Panc1 (cell line): Measurements from ENCODE around the gene MAPKBP1. TPM values are rescaled to one million over a fixed set of nuclear protein-coding genes. Genes with fewer than 3 reads are reported as not detected.

Source experiments
- ATAC-seq: fragments of 200-7000 bp; cut with Tn5 transposase; 2 replicates; pipeline ENCODE4 v1.9.1; 2020; ENCODE audit warnings: mild to moderate bottlenecking, moderate library complexity
- BruUV-seq: library from RNA; stranded (reverse); fragments of 400-500 nt; replicated peaks from 2 replicates; lab custom pipeline; 2021; lab: Mats Ljungman, UMichigan
- CTCF ChIA-PET: fragments of 300-600 bp; sonication (Branson Sonifier 250); formaldehyde crosslinking; loops from one replicate; lab custom pipeline; 2022; ENCODE audit warnings: antibody characterized with exemption; lab: Charles Lee
- POLR2A ChIA-PET: fragments of 300-600 bp; sonication (Branson Sonifier 250); formaldehyde crosslinking; loops from one replicate; lab custom pipeline; 2022; ENCODE audit warnings: antibody characterized with exemption; lab: Charles Lee
- DNase-seq: peaks from one replicate; pipeline ENCODE4 v3.0.0-alpha.2; 2010; ENCODE audit warnings: low read depth, low spot score
- H3K27ac ChIP-seq: 2 replicates; pipeline ENCODE4 v1.5.1; 2011; ENCODE audit warnings: mild to moderate bottlenecking, low read length, inconsistent platforms
- H3K27me3 ChIP-seq: fragments of 200-500 bp; sonication (Bioruptor generic); 2 replicates; pipeline ENCODE4 v1.6.0; 2014; ENCODE audit warnings: low read length, inconsistent platforms; ENCODE audit not compliant: control insufficient read depth, insufficient read depth
- H3K36me3 ChIP-seq: fragments of 200-500 bp; sonication (Bioruptor generic); 2 replicates; pipeline ENCODE4 v1.5.1; 2014; ENCODE audit warnings: inconsistent platforms, mild to moderate bottlenecking, low read length, moderate library complexity; ENCODE audit not compliant: control insufficient read depth, insufficient read depth
- H3K4me1 ChIP-seq: 2 replicates; pipeline ENCODE4 v1.5.1; 2011; ENCODE audit warnings: inconsistent platforms, mild to moderate bottlenecking, low read length, moderate library complexity; ENCODE audit not compliant: control insufficient read depth, insufficient read depth
- H3K4me3 ChIP-seq, 2 experiments: 2 replicates each; pipeline ENCODE4 v1.5.1; 2011 to 2012; ENCODE audit warnings: low read depth in 2 of 2, low read length in 2 of 2, mild to moderate bottlenecking in 2 of 2, inconsistent platforms in 1 of 2, moderate library complexity in 1 of 2
- H3K9me3 ChIP-seq: fragments of 200-500 bp; sonication (Bioruptor generic); 2 replicates; pipeline ENCODE4 v1.5.1; 2014; ENCODE audit warnings: low read depth, mild to moderate bottlenecking, inconsistent platforms, low read length, moderate library complexity; ENCODE audit not compliant: control insufficient read depth, insufficient read depth
- POLR2AphosphoS5 ChIP-seq: IDR thresholded peaks from 2 replicates; pipeline ENCODE4 v1.6.1; 2012; ENCODE audit warnings: mild to moderate bottlenecking, low read depth, low read length, moderate library complexity
- SIN3A ChIP-seq: IDR thresholded peaks from 2 replicates; pipeline ENCODE4 v1.6.1; 2012; ENCODE audit warnings: low read depth, mild to moderate bottlenecking, low read length, moderate library complexity, borderline replicate concordance; ENCODE audit not compliant: insufficient read depth
- TCF7L2 ChIP-seq: IDR thresholded peaks from 2 replicates; pipeline ENCODE4 v1.6.1; 2011; ENCODE audit warnings: mild to moderate bottlenecking, low read depth, low read length, inconsistent platforms
- in situ Hi-C: cut with HindIII; loops from 2 replicates; pipeline ENCODE4 v1.10.0; 2016; ENCODE audit warnings: low sequenced_read_pairs, low pct_unique_long_range_greater_than_20kb
- intact Hi-C: fragments of 100-400 bp; cut with micrococcal nuclease; formaldehyde crosslinking; loops from one replicate; pipeline ENCODE4 v1.10.0; 2022; ENCODE audit not compliant: unreplicated experiment
- total RNA-seq: library from RNA; stranded (reverse); gene quantifications from one replicate; pipeline ENCODE4 v1.2.1, GENCODE V29; 2021; ENCODE audit not compliant: unreplicated experiment
- TF ChIP-seq, protein P1 (sequence below): fragments of 450-650 bp; IDR thresholded peaks from 2 replicates; pipeline ENCODE4 v1.5.1; 2017; ENCODE audit warnings: mild to moderate bottlenecking
- TF ChIP-seq, protein P2 (sequence below), 2 experiments: IDR thresholded peaks; 2 replicates each; pipeline ENCODE4 v1.6.1; 2011 to 2012; ENCODE audit warnings: low read depth in 2 of 2, control low read depth in 1 of 2, low read length in 1 of 2, mild to moderate bottlenecking in 1 of 2, moderate library complexity in 1 of 2; ENCODE audit not compliant: insufficient read depth in 1 of 2

Gene MAPKBP1
- total RNA-seq, 1 experiment from 2014 or later, result 38.4 TPM

DNA sequence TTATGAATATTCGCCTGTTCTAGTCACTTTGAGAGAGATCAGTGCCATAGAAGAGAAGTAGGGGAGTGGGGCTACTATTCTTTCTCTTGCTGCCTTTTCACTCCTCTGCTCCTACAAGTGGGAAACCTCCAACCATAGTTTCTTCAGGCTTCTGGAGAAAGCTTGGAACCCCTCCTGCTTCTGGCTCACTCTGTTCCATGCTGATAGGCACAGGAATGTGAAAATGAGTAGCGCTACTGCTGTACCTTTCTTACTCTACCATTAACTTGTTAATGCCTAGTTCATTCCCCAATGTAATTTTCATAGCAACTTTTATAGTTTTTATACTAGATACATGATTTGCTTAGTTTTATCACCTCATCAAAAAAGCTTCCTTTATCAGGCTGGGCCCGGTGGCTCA, 26.9 kb downstream of the MAPKBP1 start:
- TF ChIP-seq TCF7L2, result no peak
- intact Hi-C loops (no loop called here), in situ Hi-C loops (no loop called here)
- BruUV-seq, result no TSS peak
- Histone ChIP-seq H3K36me3 (no peaks in the 10 kb centered on the region; the same call in 1 of the 2 replicates), H3K4me1 (peaks cover under 1% of the 10 kb centered on the region), H3K4me3 (no peak overlapping the region), H3K27ac (no peak overlapping the region), H3K27me3 (no peaks in the 10 kb centered on the region), H3K9me3 (no peaks in the 10 kb centered on the region)
- ATAC-seq (no peak), DNase-seq (no peak)
- ChIA-PET CTCF (interaction anchor here (0.5 kb wide), 1 partner anchor 196 kb away, joined by 3 read pairs; no protein-coding TSS in a partner anchor), POLR2A (no interaction called here)

- ChIA-PET POLR2A (interaction anchor here (0.5 kb wide), 1 partner anchor 20 kb away, joined by 4 read pairs; no protein-coding TSS in a partner anchor), CTCF (interaction anchor here (0.5 kb wide), 1 partner anchor 196 kb away, joined by 3 read pairs; no protein-coding TSS in a partner anchor)
- BruUV-seq, result no TSS peak
- TF ChIP-seq, protein P1, sequence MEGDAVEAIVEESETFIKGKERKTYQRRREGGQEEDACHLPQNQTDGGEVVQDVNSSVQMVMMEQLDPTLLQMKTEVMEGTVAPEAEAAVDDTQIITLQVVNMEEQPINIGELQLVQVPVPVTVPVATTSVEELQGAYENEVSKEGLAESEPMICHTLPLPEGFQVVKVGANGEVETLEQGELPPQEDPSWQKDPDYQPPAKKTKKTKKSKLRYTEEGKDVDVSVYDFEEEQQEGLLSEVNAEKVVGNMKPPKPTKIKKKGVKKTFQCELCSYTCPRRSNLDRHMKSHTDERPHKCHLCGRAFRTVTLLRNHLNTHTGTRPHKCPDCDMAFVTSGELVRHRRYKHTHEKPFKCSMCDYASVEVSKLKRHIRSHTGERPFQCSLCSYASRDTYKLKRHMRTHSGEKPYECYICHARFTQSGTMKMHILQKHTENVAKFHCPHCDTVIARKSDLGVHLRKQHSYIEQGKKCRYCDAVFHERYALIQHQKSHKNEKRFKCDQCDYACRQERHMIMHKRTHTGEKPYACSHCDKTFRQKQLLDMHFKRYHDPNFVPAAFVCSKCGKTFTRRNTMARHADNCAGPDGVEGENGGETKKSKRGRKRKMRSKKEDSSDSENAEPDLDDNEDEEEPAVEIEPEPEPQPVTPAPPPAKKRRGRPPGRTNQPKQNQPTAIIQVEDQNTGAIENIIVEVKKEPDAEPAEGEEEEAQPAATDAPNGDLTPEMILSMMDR, result no peak
- TF ChIP-seq SIN3A, result no peak
- TF ChIP-seq, protein P2, sequence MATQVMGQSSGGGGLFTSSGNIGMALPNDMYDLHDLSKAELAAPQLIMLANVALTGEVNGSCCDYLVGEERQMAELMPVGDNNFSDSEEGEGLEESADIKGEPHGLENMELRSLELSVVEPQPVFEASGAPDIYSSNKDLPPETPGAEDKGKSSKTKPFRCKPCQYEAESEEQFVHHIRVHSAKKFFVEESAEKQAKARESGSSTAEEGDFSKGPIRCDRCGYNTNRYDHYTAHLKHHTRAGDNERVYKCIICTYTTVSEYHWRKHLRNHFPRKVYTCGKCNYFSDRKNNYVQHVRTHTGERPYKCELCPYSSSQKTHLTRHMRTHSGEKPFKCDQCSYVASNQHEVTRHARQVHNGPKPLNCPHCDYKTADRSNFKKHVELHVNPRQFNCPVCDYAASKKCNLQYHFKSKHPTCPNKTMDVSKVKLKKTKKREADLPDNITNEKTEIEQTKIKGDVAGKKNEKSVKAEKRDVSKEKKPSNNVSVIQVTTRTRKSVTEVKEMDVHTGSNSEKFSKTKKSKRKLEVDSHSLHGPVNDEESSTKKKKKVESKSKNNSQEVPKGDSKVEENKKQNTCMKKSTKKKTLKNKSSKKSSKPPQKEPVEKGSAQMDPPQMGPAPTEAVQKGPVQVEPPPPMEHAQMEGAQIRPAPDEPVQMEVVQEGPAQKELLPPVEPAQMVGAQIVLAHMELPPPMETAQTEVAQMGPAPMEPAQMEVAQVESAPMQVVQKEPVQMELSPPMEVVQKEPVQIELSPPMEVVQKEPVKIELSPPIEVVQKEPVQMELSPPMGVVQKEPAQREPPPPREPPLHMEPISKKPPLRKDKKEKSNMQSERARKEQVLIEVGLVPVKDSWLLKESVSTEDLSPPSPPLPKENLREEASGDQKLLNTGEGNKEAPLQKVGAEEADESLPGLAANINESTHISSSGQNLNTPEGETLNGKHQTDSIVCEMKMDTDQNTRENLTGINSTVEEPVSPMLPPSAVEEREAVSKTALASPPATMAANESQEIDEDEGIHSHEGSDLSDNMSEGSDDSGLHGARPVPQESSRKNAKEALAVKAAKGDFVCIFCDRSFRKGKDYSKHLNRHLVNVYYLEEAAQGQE (IDR thresholded peaks at IDR 0.05; ENCODE audit: insufficient read depth in 1 of 2, low read depth in 2 of 2, low read length in 1 of 2), result no peak
- TF ChIP-seq TCF7L2, result no peak
- no peak for TF ChIP-seq POLR2AphosphoS5
- DNase-seq (peak; percentile 59), ATAC-seq (no peak)
- H3K4me1 ChIP-seq, result no peaks in the 10 kb centered on the region
- no peaks in the 10 kb centered on the region; the same call in 1 of the 2 replicates for H3K36me3 ChIP-seq
- no peak overlapping the region for H3K27ac ChIP-seq
- H3K4me3 ChIP-seq, result no peak overlapping the region
- no peaks in the 10 kb centered on the region for H3K27me3 ChIP-seq
- H3K9me3 ChIP-seq, result no peaks in the 10 kb centered on the region
- intact Hi-C loops, result no loop called here
- in situ Hi-C loops, result no loop called here
Measured at GRCh38 chr15:41801850-41802455, 27.7 kb downstream of the MAPKBP1 start.

DNA sequence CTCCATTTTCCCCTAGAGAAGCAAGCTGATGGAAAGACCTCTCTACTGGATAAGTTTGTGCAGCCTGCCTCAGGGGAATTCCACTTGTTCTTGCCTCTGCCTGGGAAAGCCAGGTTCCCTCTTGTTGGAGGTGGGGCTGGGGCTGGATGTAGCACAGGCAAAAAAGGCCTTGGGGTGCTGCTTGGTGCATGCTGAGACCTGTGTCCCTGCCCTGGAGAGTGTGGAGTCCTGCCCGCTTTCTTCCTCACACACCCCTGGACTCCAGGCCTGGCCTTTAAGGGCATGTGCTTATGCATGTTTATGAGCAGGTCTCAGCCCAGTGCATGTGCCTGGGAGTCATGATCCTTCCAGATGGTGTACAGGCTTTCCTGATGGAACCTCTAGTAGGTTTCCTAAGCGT, 30.1 kb downstream of the MAPKBP1 start:
- intact Hi-C loops, result no loop called here
- in situ Hi-C loops, result no loop called here
- Histone ChIP-seq H3K4me3 (no peak overlapping the region), H3K27ac (no peak overlapping the region), H3K9me3 (no peaks in the 10 kb centered on the region), H3K36me3 (no peaks in the 10 kb centered on the region; the same call in 1 of the 2 replicates), H3K27me3 (no peaks in the 10 kb centered on the region), H3K4me1 (no peaks in the 10 kb centered on the region; the same call in 1 of the 2 replicates)
- ATAC-seq, result peak; percentile 29; the same call in 1 of the 2 replicates
- ChIA-PET POLR2A (no interaction called here), CTCF (no interaction called here)
- TF ChIP-seq SIN3A (no peak), TCF7L2 (no peak), POLR2AphosphoS5 (no peak)
- TF ChIP-seq, protein P1, result no peak
- TF ChIP-seq, protein P2 (IDR thresholded peaks at IDR 0.05; ENCODE audit: insufficient read depth in 1 of 2, low read depth in 2 of 2, low read length in 1 of 2), result no peak
- BruUV-seq, result no TSS peak
- no peak for DNase-seq
